MM.1S (cell line): ENCODE data around the gene EYA2.

Source experiments
- DNase-seq: peaks from one replicate; pipeline ENCODE4 v3.0.0-alpha.2; 2015
- H2AFZ ChIP-seq: fragments of 300-600 bp; sonication (generic); 2 replicates; pipeline ENCODE4 v1.6.0; 2016; ENCODE audit warnings: antibody characterized with exemption, low read length
- H3F3A ChIP-seq: fragments of 300-600 bp; sonication (generic); 2 replicates; pipeline ENCODE4 v1.6.1; 2016; ENCODE audit warnings: mild to moderate bottlenecking, antibody characterized with exemption, low read length, moderate library complexity, mixed read lengths; ENCODE audit not compliant: insufficient read depth
- H3K27ac ChIP-seq: fragments of 300-600 bp; sonication (generic); 2 replicates; pipeline ENCODE4 v1.5.1; 2016; ENCODE audit warnings: mild to moderate bottlenecking, low read length
- H3K27me3 ChIP-seq: fragments of 300-600 bp; sonication (generic); replicated peaks from 2 replicates; pipeline ENCODE4 v1.6.0; 2016; ENCODE audit warnings: low read length; ENCODE audit not compliant: insufficient read depth
- H3K36me3 ChIP-seq: fragments of 300-600 bp; sonication (generic); replicated peaks from 2 replicates; pipeline ENCODE4 v1.6.1; 2016; ENCODE audit warnings: mild to moderate bottlenecking, low read length, mixed read lengths; ENCODE audit not compliant: insufficient read depth
- H3K4me1 ChIP-seq: fragments of 300-600 bp; sonication (generic); 2 replicates; pipeline ENCODE4 v1.6.1; 2016; ENCODE audit warnings: low read length, mixed read lengths
- H3K4me2 ChIP-seq: fragments of 300-600 bp; sonication (generic); 2 replicates; pipeline ENCODE4 v1.6.0; 2016; ENCODE audit warnings: low read depth, low read length
- H3K4me3 ChIP-seq: fragments of 300-600 bp; sonication (generic); 2 replicates; pipeline ENCODE4 v1.5.1; 2016; ENCODE audit warnings: low read length, mixed read lengths
- H3K79me2 ChIP-seq: fragments of 300-600 bp; sonication (generic); 2 replicates; pipeline ENCODE4 v1.6.1; 2016; ENCODE audit warnings: mixed run types, low read length, mixed read lengths
- H3K9ac ChIP-seq: fragments of 300-600 bp; sonication (generic); 2 replicates; pipeline ENCODE4 v1.6.1; 2016; ENCODE audit warnings: low read length, mixed read lengths
- H3K9me2 ChIP-seq: fragments of 300-600 bp; sonication (generic); replicated peaks from 2 replicates; pipeline ENCODE4 v1.6.1; 2016; ENCODE audit warnings: mild to moderate bottlenecking, low read length, mixed read lengths; ENCODE audit not compliant: insufficient read depth
- H3K9me3 ChIP-seq: fragments of 300-600 bp; sonication (generic); replicated peaks from 2 replicates; pipeline ENCODE4 v1.6.1; 2016; ENCODE audit warnings: mild to moderate bottlenecking, low read length, mixed read lengths; ENCODE audit not compliant: insufficient read depth
- H4K20me1 ChIP-seq: fragments of 300-600 bp; sonication (generic); 2 replicates; pipeline ENCODE4 v1.6.1; 2016; ENCODE audit warnings: mild to moderate bottlenecking, low read length, moderate library complexity, mixed read lengths; ENCODE audit not compliant: insufficient read depth
- EZH2 ChIP-seq: fragments of 300-600 bp; sonication (generic); optimal IDR thresholded peaks from 2 replicates; pipeline ENCODE3; 2017; ENCODE audit warnings: low read depth, mild to moderate bottlenecking, antibody characterized with exemption, low read length, mixed read lengths
- EZH2phosphoT487 ChIP-seq: fragments of 300-600 bp; sonication (generic); IDR thresholded peaks from 2 replicates; pipeline ENCODE4 v1.6.1; 2018; ENCODE audit warnings: antibody characterized with exemption, low read length
- TF ChIP-seq, protein P1 (sequence below): fragments of 300-600 bp; sonication (generic); IDR thresholded peaks from 2 replicates; pipeline ENCODE4 v1.5.1; 2016; ENCODE audit warnings: antibody characterized with exemption, low read length, mixed read lengths

EYA2 gene

DNA sequence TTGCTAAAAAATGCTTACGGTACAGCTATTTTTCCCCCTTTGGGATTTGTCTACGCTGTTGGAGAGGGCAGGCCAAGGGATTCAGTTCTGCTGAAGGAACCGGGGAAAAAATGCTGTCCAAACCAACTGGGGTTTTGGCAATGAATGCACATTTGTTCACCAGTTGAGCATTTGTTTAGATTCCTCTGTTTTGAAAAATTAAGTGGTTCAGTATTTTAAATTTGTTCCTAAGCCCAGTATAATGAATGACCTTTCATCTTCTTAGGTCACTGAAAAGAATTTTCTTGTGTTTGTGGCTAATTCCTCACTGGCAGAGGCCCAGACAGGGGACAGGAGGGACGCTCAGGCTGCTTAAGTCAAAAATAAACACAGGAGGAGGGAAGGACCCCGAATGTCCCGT lies 10.8 kb upstream of the EYA2 start:
- Histone ChIP-seq H4K20me1 (no peaks in the 10 kb centered on the region), H3K27me3 (no peaks in the 10 kb centered on the region), H3K27ac (no peak overlapping the region)

GRCh38 chr20:46890682-46891081 lies 4.0 kb upstream of the EYA2 start:
- no peaks in the 10 kb centered on the region for H3K4me1 ChIP-seq
- TF ChIP-seq, protein P1, sequence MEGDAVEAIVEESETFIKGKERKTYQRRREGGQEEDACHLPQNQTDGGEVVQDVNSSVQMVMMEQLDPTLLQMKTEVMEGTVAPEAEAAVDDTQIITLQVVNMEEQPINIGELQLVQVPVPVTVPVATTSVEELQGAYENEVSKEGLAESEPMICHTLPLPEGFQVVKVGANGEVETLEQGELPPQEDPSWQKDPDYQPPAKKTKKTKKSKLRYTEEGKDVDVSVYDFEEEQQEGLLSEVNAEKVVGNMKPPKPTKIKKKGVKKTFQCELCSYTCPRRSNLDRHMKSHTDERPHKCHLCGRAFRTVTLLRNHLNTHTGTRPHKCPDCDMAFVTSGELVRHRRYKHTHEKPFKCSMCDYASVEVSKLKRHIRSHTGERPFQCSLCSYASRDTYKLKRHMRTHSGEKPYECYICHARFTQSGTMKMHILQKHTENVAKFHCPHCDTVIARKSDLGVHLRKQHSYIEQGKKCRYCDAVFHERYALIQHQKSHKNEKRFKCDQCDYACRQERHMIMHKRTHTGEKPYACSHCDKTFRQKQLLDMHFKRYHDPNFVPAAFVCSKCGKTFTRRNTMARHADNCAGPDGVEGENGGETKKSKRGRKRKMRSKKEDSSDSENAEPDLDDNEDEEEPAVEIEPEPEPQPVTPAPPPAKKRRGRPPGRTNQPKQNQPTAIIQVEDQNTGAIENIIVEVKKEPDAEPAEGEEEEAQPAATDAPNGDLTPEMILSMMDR, result no peak
- no peak for TF ChIP-seq EZH2
- no peak for TF ChIP-seq EZH2phosphoT487
- no peak overlapping the region for H3K4me3 ChIP-seq

More for the DNA sequence above, 10.8 kb upstream of the EYA2 start:
- no peaks in the 10 kb centered on the region for H3K36me3 ChIP-seq
- no peak overlapping the region for H2AFZ ChIP-seq
- no peak overlapping the region for H3K4me3 ChIP-seq
- H3F3A ChIP-seq, result no peaks in the 10 kb centered on the region
- no peaks in the 10 kb centered on the region for H3K9me3 ChIP-seq
- no peaks in the 10 kb centered on the region for H3K4me1 ChIP-seq
- no peak overlapping the region for H3K9ac ChIP-seq
- TF ChIP-seq, protein P1, result no peak
- no peak for TF ChIP-seq EZH2
- TF ChIP-seq EZH2phosphoT487, result no peak
- H3K79me2 ChIP-seq, result no peaks in the 10 kb centered on the region
- no peak overlapping the region for H3K4me2 ChIP-seq
- no peak for DNase-seq
- H3K9me2 ChIP-seq, result no peaks in the 10 kb centered on the region

DNA sequence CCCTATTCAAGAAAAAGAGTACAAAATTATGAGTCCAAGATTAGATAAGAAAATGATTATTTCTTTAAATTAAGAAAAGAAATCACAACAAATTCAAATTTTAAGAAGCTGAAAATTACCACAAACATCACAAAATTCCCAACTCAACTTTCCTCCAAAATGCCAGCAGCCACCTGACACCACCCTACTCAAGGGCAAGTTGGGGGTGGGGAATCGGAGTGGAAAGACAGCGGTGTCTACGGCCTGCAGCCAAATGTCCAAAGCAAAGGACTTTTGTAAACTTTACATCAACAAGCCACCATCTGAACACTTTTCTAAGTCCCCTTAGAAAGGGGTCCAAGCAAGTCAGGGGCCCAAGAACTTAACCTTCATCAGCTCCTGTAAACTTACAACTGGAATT lies 1.6 kb upstream of the EYA2 start:
- H3K9me2 ChIP-seq, result no peaks in the 10 kb centered on the region
- H3K36me3 ChIP-seq, result no peaks in the 10 kb centered on the region
- no peaks in the 10 kb centered on the region for H3K9me3 ChIP-seq
- no peak overlapping the region for H3K27ac ChIP-seq
- DNase-seq, result no peak
- no peaks in the 10 kb centered on the region for H3K79me2 ChIP-seq
- no peak overlapping the region for H3K9ac ChIP-seq
- no peaks in the 10 kb centered on the region for H3K4me1 ChIP-seq
- no peaks in the 10 kb centered on the region for H3F3A ChIP-seq
- no peak overlapping the region for H2AFZ ChIP-seq
- no peak overlapping the region for H3K4me2 ChIP-seq
- TF ChIP-seq, protein P1, result no peak
- no peak for TF ChIP-seq EZH2phosphoT487
- no peak for TF ChIP-seq EZH2
- peaks cover 15% of the 10 kb centered on the region; the same call in 1 of the 2 replicates for H3K27me3 ChIP-seq
- no peaks in the 10 kb centered on the region for H4K20me1 ChIP-seq
- no peak overlapping the region for H3K4me3 ChIP-seq

More at GRCh38 chr20:46890682-46891081, 4.0 kb upstream of the EYA2 start:
- Histone ChIP-seq H3K36me3 (no peaks in the 10 kb centered on the region), H2AFZ (no peak overlapping the region), H3K79me2 (no peaks in the 10 kb centered on the region), H3K9me2 (no peaks in the 10 kb centered on the region), H3K27me3 (peaks cover 8% of the 10 kb centered on the region; the same call in 1 of the 2 replicates), H3K27ac (no peak overlapping the region), H4K20me1 (no peaks in the 10 kb centered on the region), H3F3A (no peaks in the 10 kb centered on the region), H3K9me3 (no peaks in the 10 kb centered on the region), H3K4me2 (no peak overlapping the region), H3K9ac (no peak overlapping the region)
- DNase-seq, result no peak
